Stimulated activated CD8-positive, alpha-beta memory T cell treated with anti-CD3 and anti-CD28 coated beads, Interleukin-15, amount 100 ng/mL, for 48 hours (primary cell): ENCODE data around the gene RBPMS2.
"Not testable (repeated sequence)": the region's sequence is repeated elsewhere in the genome, so short reads cannot be mapped to it uniquely, and the experiment has no call there.

ENCODE experiments used
- DNase-seq, 2 donors: peaks; one replicate each; pipeline ENCODE4 v3.0.0-alpha.2; 2020; ENCODE audit warnings: low read depth in 2 of 2

Gene RBPMS2

GRCh38 chr15:64753480-64754185, 21.8 kb downstream of the RBPMS2 start:
- DNase-seq, result no peak

- no peak for DNase-seq
Observed at GRCh38 chr15:64751464-64751863, 23.9 kb downstream of the RBPMS2 start.

GRCh38 chr15:64749999-64750657, 25.3 kb downstream of the RBPMS2 start:
- no peak for DNase-seq

- no peak for DNase-seq
Observed at GRCh38 chr15:64749167-64749566, 26.2 kb downstream of the RBPMS2 start.

- no peak for DNase-seq
Observed at GRCh38 chr15:64748251-64748650, 27.1 kb downstream of the RBPMS2 start.

- DNase-seq, result no peak
Observed at GRCh38 chr15:64747578-64747977, 27.8 kb downstream of the RBPMS2 start.

GRCh38 chr15:64746921-64747320, 28.5 kb downstream of the RBPMS2 start:
- DNase-seq, result no peak

- no peak for DNase-seq
Observed at GRCh38 chr15:64746356-64746755, 29.0 kb downstream of the RBPMS2 start.

- DNase-seq, result no peak
Observed at GRCh38 chr15:64743691-64744090, 31.7 kb downstream of the RBPMS2 start.

- DNase-seq, result no peak
Observed at GRCh38 chr15:64742921-64743320, 32.5 kb downstream of the RBPMS2 start.

GRCh38 chr15:64742385-64742784, 33.0 kb downstream of the RBPMS2 start:
- DNase-seq, result no peak

- DNase-seq, result not testable (repeated sequence)
Observed at GRCh38 chr15:64741708-64742107, 33.7 kb downstream of the RBPMS2 start.

GRCh38 chr15:64740311-64741170, 34.8 kb downstream of the RBPMS2 start:
- DNase-seq, result no peak

GRCh38 chr15:64739577-64740143, 35.7 kb downstream of the RBPMS2 start:
- no peak for DNase-seq

- DNase-seq, result no peak
Observed at GRCh38 chr15:64739156-64739555, 36.2 kb downstream of the RBPMS2 start.

GRCh38 chr15:64738226-64739095, 36.9 kb downstream of the RBPMS2 start:
- DNase-seq, result no peak

- DNase-seq, result no peak
Observed at GRCh38 chr15:64732156-64732860, 43.1 kb downstream of the RBPMS2 start.

- DNase-seq, result no peak
Observed at GRCh38 chr15:64731805-64732151, 43.6 kb downstream of the RBPMS2 start.

- peak; percentile 60 to 63 for DNase-seq
Observed at GRCh38 chr15:64731012-64731804, 44.2 kb downstream of the RBPMS2 start.

- DNase-seq, result no peak
Observed at GRCh38 chr15:64730151-64730550, 45.2 kb downstream of the RBPMS2 start.
